Keratinocyte (primary cell): ENCODE data around the gene SWAP70.

Source experiments
- CTCF ChIP-seq, 3 experiments: IDR thresholded peaks in 1 of 3; conservative IDR thresholded peaks in 1 of 3; optimal IDR thresholded peaks in 1 of 3; 2 replicates in 2 of 3; 3 replicates in 1 of 3; pipeline versions ENCODE3 to v1.5.1; 2011; ENCODE audit warnings: low read length in 3 of 3, mild to moderate bottlenecking in 3 of 3, moderate library complexity in 2 of 3, control low read depth in 1 of 3, inconsistent platforms in 1 of 3; ENCODE audit not compliant: insufficient read depth in 2 of 3; ENCODE audit errors: extremely low read depth in 1 of 3
- EZH2 ChIP-seq: IDR thresholded peaks from one replicate; pipeline ENCODE4 v1.6.1; 2012; ENCODE audit warnings: inconsistent platforms, mild to moderate bottlenecking, low read length, moderate library complexity

DNA sequence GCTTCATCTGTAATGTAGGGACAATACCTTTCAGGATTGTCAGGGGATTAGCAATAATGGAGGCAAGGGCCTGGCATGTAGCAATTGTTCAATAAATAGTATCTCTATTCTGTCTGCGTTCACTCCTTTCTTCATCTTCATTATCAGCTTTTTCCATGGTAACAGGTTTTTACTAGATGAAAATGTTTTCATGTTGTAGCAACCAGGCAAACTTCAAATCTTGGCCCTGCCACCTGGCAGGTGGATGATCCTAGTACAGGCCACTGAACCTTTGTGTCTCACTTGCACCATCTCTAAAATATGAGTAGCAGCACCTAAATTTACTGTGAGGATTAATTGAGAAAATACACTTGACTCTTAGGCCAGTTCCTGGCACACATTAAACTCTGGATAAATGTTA, 83.4 kb downstream of the SWAP70 start:
- TF ChIP-seq CTCF (optimal IDR thresholded peaks at IDR 0.05 in 1 of 3, IDR thresholded peaks at IDR 0.05 in 1 of 3, conservative IDR thresholded peaks at IDR 0.05 in 1 of 3; ENCODE audit: extremely low read depth in 1 of 3, insufficient read depth in 2 of 3, low read length in 3 of 3) (no peak), EZH2 (no peak)
